Ishikawa (cell line): ENCODE results near the gene SGCE.

Source experiments
- CEBPB ChIP-seq: IDR thresholded peaks from 2 replicates; pipeline ENCODE4 v1.6.1; 2012
- CREB1 ChIP-seq: IDR thresholded peaks from 2 replicates; pipeline ENCODE4 v1.6.1; 2012; ENCODE audit warnings: low read depth
- EGR1 ChIP-seq: IDR thresholded peaks from 2 replicates; pipeline ENCODE4 v1.6.1; 2012
- EP300 ChIP-seq: IDR thresholded peaks from 2 replicates; pipeline ENCODE4 v1.6.1; 2012; ENCODE audit warnings: borderline replicate concordance
- FOXM1 ChIP-seq: IDR thresholded peaks from 2 replicates; pipeline ENCODE4 v1.6.1; 2012; ENCODE audit warnings: low read depth, borderline replicate concordance
- MAX ChIP-seq: IDR thresholded peaks from 2 replicates; pipeline ENCODE4 v1.6.1; 2012
- NFIC ChIP-seq: IDR thresholded peaks from 2 replicates; pipeline ENCODE4 v1.6.1; 2012
- RAD21 ChIP-seq: IDR thresholded peaks from 2 replicates; pipeline ENCODE4 v1.6.1; 2012; ENCODE audit warnings: low read depth
- REST ChIP-seq: IDR thresholded peaks from 2 replicates; pipeline ENCODE4 v1.6.1; 2012; ENCODE audit warnings: low read depth, mild to moderate bottlenecking
- TAF1 ChIP-seq: IDR thresholded peaks from 2 replicates; pipeline ENCODE4 v1.6.1; 2012; ENCODE audit warnings: low read depth, mild to moderate bottlenecking
- TCF12 ChIP-seq: IDR thresholded peaks from 2 replicates; pipeline ENCODE4 v1.6.1; 2012; ENCODE audit warnings: low read depth
- TEAD4 ChIP-seq: IDR thresholded peaks from 2 replicates; pipeline ENCODE4 v1.6.1; 2012
- USF1 ChIP-seq: IDR thresholded peaks from 2 replicates; pipeline ENCODE4 v1.6.1; 2012
- YY1 ChIP-seq: IDR thresholded peaks from 2 replicates; pipeline ENCODE4 v1.6.1; 2012; ENCODE audit warnings: low read depth
- ZBTB7A ChIP-seq: IDR thresholded peaks from 2 replicates; pipeline ENCODE4 v1.6.1; 2012; ENCODE audit warnings: low read depth

SGCE gene

GRCh38 chr7:94676431-94676830 lies 20.5 kb upstream of the SGCE start:
- no peak for TF ChIP-seq ZBTB7A
- no peak for TF ChIP-seq EP300
- no peak for TF ChIP-seq TCF12
- TF ChIP-seq TAF1 = no peak
- TF ChIP-seq USF1 = no peak
- no peak for TF ChIP-seq CEBPB
- no peak for TF ChIP-seq TEAD4
- no peak for TF ChIP-seq MAX
- no peak for TF ChIP-seq EGR1
- TF ChIP-seq RAD21 = no peak
- TF ChIP-seq FOXM1 = no peak
- no peak for TF ChIP-seq REST
- TF ChIP-seq NFIC = no peak
- TF ChIP-seq CREB1 = no peak
- no peak for TF ChIP-seq YY1

- TF ChIP-seq YY1 (no peak), EGR1 (no peak), TEAD4 (no peak), ZBTB7A (no peak), TCF12 (no peak), TAF1 (no peak), CEBPB (no peak)
Measured at GRCh38 chr7:94675356-94675755, 19.4 kb upstream of the SGCE start.

GRCh38 chr7:94671444-94672235 lies 15.7 kb upstream of the SGCE start:
- TF ChIP-seq ZBTB7A = no peak
- TF ChIP-seq TCF12 = no peak

- no peak for TF ChIP-seq TCF12
- TF ChIP-seq TEAD4 = no peak
- no peak for TF ChIP-seq NFIC
- no peak for TF ChIP-seq USF1
- no peak for TF ChIP-seq CREB1
- no peak for TF ChIP-seq FOXM1
- TF ChIP-seq YY1 = no peak
- TF ChIP-seq REST = no peak
- no peak for TF ChIP-seq EP300
- no peak for TF ChIP-seq MAX
- no peak for TF ChIP-seq ZBTB7A
- no peak for TF ChIP-seq RAD21
- TF ChIP-seq EGR1 = no peak
- no peak for TF ChIP-seq TAF1
Measured at GRCh38 chr7:94669773-94670495, 14.0 kb upstream of the SGCE start.

- TF ChIP-seq TAF1 (no peak), REST (no peak), USF1 (no peak)
Measured at GRCh38 chr7:94666879-94667587, 11.1 kb upstream of the SGCE start.
